Measurements from ENCODE around the gene TLN1.
A peak's percentile ranks its signal among the peaks of the same experiment; 100 is the strongest.

TLN1 gene

DNA sequence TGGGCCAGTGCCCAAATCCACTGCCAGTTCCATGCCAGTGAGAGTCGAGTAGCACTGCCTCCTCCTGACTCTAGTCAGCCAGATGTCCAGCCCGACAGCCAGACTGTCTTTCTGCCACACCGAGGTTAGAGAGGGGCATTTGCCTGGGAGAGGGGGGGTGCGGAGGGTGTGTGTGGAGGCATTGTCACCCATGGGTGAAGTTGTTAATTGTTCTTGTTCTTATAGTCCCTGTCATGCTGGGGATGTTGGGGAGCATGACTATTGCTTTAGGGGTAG lies 18.2 kb upstream of the TLN1 start:
- peak overlapping the region; percentile 96 for H3K27ac ChIP-seq
- TF ChIP-seq, protein P1, sequence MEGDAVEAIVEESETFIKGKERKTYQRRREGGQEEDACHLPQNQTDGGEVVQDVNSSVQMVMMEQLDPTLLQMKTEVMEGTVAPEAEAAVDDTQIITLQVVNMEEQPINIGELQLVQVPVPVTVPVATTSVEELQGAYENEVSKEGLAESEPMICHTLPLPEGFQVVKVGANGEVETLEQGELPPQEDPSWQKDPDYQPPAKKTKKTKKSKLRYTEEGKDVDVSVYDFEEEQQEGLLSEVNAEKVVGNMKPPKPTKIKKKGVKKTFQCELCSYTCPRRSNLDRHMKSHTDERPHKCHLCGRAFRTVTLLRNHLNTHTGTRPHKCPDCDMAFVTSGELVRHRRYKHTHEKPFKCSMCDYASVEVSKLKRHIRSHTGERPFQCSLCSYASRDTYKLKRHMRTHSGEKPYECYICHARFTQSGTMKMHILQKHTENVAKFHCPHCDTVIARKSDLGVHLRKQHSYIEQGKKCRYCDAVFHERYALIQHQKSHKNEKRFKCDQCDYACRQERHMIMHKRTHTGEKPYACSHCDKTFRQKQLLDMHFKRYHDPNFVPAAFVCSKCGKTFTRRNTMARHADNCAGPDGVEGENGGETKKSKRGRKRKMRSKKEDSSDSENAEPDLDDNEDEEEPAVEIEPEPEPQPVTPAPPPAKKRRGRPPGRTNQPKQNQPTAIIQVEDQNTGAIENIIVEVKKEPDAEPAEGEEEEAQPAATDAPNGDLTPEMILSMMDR (conservative IDR thresholded peaks at IDR 0.05): no peak

DNA sequence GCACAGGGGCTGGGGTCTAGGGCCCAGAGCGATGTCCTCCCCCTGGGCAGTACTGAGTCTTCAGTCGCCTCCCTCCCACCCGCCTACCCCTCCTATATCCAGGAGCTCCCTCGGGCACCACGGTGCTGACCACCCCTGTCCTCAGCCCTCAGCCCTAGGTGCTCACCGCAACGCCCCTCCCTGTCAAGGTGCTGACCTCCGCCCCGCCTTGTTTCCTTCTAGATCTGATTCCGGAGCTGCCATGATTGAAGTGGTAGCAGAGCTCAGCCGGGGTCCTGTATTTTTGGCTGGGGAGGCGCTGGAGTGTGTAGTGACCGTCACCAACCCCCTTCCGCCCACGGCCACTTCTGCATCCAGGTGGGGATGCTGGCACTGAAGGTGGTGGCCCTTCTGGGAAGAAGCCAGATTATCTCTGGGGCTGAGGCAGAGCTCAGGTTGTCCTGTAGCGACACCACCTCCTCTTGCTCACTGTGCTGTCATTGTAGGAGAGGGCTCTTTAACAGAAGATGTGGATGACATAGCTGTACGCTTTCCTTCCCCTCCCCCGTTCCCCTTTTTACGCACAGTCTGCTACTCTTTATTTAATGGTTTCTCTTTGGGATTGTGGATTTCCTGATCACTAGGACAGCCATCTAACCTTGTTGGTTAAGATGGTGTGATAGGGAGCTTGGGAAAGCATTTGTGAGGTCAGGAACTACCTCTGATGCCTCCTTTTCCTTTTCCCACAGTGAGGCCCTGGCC lies 17.7 kb upstream of the TLN1 start:
- peak overlapping the region; percentile 96 for H3K27ac ChIP-seq
- TF ChIP-seq, protein P1 (conservative IDR thresholded peaks at IDR 0.05): no peak

DNA sequence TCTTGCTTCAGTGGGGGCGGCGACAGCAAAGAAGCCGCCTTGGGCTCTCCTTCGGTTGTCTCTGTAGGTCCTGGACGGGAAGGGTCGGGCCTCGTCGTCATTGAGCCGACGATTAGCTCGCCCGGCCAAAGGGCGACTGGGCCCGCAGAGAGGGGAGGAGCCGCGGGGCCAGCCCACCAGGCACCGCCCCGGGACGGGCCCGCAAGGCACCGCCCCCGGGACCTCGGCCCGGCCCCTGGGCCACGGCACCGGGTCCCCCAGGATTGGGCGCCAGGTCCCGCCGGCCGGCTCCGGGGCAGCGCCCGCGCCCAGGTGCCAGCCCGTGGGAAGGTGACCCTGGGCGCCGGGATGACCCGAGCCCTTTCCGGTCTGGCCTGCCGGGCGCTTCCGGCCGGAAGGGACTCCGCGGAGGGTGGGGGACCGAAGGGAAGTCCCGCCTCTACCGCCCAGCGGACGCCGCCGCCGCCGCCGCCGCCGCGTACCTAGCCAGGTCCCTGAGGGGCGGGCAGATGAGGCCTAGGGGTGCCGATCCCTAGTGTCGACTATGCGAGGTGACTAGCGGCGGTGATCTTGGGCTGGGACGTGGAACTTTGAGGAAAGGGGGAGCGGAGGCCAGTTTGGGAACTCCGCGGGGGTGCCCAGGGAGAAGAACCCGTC lies 17.0 kb upstream of the TLN1 start, which contains the start of the genes GBA2 and RGP1:
Gene GBA2 (minus strand): TSS at position 371 of the 657 bp plus-strand sequence. CDS start 524 bp downstream, outside the sequence.
Gene RGP1 (plus strand): TSS at position 430 of the 657 bp plus-strand sequence. CDS start 469 bp downstream, outside the sequence.
- H3K27ac ChIP-seq: peak within 1 kb of the TSS; percentile 96
- TF ChIP-seq, protein P1 (conservative IDR thresholded peaks at IDR 0.05): no peak

DNA sequence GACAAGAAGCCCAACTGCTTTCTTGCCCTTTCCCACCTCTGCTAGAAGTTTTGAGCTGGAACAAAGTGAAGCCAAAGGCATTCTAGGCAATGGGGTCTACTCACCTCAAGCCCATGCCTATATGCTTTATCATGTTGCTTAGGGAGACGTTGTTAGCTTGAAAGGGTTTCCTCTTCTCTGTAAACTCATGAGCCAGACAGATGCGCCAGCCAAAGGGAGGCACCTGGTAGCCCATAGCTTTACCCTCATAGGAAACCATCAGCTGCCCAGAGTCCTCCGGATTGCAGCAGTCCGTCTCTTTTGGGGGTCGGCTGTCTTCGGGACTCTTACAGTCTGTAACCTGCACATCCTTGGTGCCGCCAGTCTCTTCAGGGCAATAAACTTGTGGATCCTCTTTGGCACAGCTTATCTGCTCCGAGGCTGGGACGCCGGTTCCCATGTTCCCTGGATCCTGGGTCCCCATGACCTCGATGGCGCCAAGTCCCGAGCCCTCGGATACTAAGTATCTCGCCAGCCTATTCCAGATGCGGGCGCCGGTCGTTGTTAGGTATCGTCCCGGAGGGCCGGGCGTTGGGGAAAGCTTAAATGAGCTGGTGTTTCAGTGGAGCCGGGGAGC lies 16.4 kb upstream of the TLN1 start:
- H3K27ac ChIP-seq: peak overlapping the region; percentile 96
- TF ChIP-seq, protein P1 (conservative IDR thresholded peaks at IDR 0.05): no peak

DNA sequence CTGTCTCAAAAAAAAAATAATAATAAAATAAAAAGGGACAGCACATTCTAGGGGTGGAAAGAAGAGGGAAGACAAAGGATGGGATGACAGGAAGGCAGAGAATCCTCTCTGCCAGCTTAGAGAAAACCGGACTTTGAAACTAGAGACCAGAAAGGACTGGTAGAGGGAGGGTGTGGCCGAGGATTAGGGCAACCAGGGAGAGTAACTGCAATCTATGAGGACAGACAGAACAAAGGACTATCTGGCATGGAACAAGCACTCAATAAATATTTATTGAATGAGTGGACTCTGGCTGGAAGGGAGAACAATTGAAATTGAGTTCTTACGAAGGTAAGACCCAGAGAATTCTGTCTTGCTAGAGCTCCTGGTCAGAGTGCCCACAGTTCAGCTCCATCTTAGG lies 14.6 kb upstream of the TLN1 start:
- TF ChIP-seq, protein P1 (conservative IDR thresholded peaks at IDR 0.05): no peak
- peak overlapping the region; percentile 96; the same call in 1 of the 2 replicates for H3K27ac ChIP-seq

DNA sequence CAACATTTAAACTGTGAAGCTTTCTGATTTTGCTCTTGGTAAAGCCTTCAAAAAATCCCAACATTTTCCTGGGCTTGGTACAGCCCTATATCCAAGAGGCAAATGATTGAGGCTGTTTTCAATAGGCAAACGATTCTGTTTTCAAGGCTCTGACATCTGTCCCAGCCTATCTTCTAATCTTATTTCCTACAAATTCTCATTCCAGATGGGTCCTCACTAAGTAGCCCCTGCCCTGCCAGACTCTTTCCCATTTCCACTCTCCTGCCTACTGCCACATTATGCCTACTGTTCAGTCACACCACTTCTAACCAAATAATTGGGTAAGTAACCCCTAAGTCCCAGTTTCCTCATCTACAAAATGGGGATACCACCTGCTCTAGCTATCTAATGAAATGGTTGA lies 13.6 kb upstream of the TLN1 start:
- peak overlapping the region; percentile 96; the same call in 1 of the 2 replicates for H3K27ac ChIP-seq
- TF ChIP-seq, protein P1 (conservative IDR thresholded peaks at IDR 0.05): no peak

DNA sequence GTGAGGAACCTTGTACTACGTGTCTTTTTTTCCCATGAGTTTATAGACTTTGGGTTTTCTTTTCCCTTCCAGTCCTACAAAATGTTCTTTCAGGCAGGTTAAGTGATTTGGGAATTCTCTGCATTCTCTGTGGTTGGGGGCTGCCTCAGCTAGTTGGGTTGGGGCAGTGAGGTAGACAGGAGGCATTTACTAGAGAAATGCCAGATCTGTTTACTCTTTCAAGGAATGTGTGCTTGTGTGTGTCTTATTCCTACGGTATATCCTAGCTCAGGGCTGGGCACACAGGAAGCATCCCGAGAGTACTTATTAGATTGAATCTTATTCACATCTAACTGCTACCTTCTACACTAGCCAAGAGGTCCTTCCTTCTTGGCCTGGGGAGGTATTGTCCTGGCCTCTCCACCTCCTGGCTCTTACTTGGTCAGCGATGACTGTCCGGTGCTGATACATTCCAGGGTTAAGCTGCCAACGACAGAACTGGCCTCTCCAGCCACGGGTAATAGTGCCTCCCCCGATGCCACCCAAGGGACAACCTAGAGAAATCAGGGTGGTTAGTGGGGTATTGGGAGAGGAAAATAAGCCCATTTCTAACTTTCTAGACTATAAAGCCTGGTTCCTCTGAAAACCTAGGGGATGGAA lies 12.0 kb upstream of the TLN1 start:
- H3K27ac ChIP-seq: no peak overlapping the region
- TF ChIP-seq, protein P1 (conservative IDR thresholded peaks at IDR 0.05): no peak
